ENCODE data around the gene IL6. TPM values are rescaled to one million over a fixed set of nuclear protein-coding genes. Genes with fewer than 3 reads are reported as not detected.

The IL6 gene
- polyA plus RNA-seq, 1 donor (not counting 4 experiments of a cell fraction or from before 2014, with no cell fraction given) = 5.0 TPM

- Histone ChIP-seq H4K20me1 (ENCODE audit: control insufficient read depth, extremely low read depth, insufficient read depth, low read length) (no peaks in the 10 kb centered on the region), H3K9me3 (ENCODE audit: control insufficient read depth, low read depth, low read length) (no peaks in the 10 kb centered on the region), H3K4me3 (ENCODE audit: control insufficient read depth in 2 of 3, extremely low read depth in 1 of 3, insufficient read depth in 2 of 3, low read depth in 1 of 3, low read length in 3 of 3) (no peak overlapping the region), H3K27ac (ENCODE audit: control insufficient read depth, insufficient read depth, low read length) (no peak overlapping the region), H3K27me3 (ENCODE audit: control insufficient read depth, extremely low read depth, insufficient read depth, low read length) (no peaks in the 10 kb centered on the region), H3K9me1 (ENCODE audit: control insufficient read depth, extremely low read depth, insufficient read depth, low read length) (no peaks in the 10 kb centered on the region), H3K36me3 (ENCODE audit: control insufficient read depth in 2 of 2, extremely low read depth in 1 of 2, insufficient read depth in 2 of 2, low read length in 2 of 2) (no peaks in the 10 kb centered on the region), H3K79me2 (ENCODE audit: control insufficient read depth, insufficient read depth, low read length) (no peaks in the 10 kb centered on the region), H3K4me1 (ENCODE audit: control insufficient read depth, extremely low read depth, insufficient read depth, low read length) (peaks cover 9% of the 10 kb centered on the region), H3K4me2 (ENCODE audit: control insufficient read depth, extremely low read depth, insufficient read depth, low read depth, low read length) (no peak overlapping the region), H3K9ac (ENCODE audit: control insufficient read depth, extremely low read depth, insufficient read depth, low read length) (no peak overlapping the region), H2AFZ (ENCODE audit: control insufficient read depth, low read length) (no peak overlapping the region)
- TF ChIP-seq EZH2 (IDR thresholded peaks at IDR 0.05; ENCODE audit: low read length) (no peak), CTCF (optimal IDR thresholded peaks at IDR 0.05 in 1 of 3, IDR thresholded peaks at IDR 0.05 in 1 of 3, conservative IDR thresholded peaks at IDR 0.05 in 1 of 3; ENCODE audit: extremely low read depth in 1 of 3, insufficient read depth in 2 of 3, low read length in 3 of 3) (no peak)
- dilution Hi-C loops (cut with MboI; ENCODE audit: extremely low pct_ligation_motif_present, low sequenced_read_pairs) = no loop called here
- DNase-seq (ENCODE audit: low read depth, low spot score) = no peak
- FAIRE-seq = no peak
Observed at GRCh38 chr7:22717760-22718159, 9.2 kb upstream of the IL6 start.

GRCh38 chr7:22718200-22718711 lies 8.7 kb upstream of the IL6 start:
- no peak overlapping the region for H3K27ac ChIP-seq (ENCODE audit: control insufficient read depth, insufficient read depth, low read length)
- H3K9ac ChIP-seq (ENCODE audit: control insufficient read depth, extremely low read depth, insufficient read depth, low read length) = no peak overlapping the region
- no peak overlapping the region for H2AFZ ChIP-seq (ENCODE audit: control insufficient read depth, low read length)
- FAIRE-seq = peak; percentile 51
- no peaks in the 10 kb centered on the region for H3K36me3 ChIP-seq (ENCODE audit: control insufficient read depth in 2 of 2, extremely low read depth in 1 of 2, insufficient read depth in 2 of 2, low read length in 2 of 2)
- H3K4me2 ChIP-seq (ENCODE audit: control insufficient read depth, extremely low read depth, insufficient read depth, low read depth, low read length) = no peak overlapping the region
- no peaks in the 10 kb centered on the region for H3K79me2 ChIP-seq (ENCODE audit: control insufficient read depth, insufficient read depth, low read length)
- H3K4me1 ChIP-seq (ENCODE audit: control insufficient read depth, extremely low read depth, insufficient read depth, low read length) = peaks cover 9% of the 10 kb centered on the region
- no peaks in the 10 kb centered on the region for H4K20me1 ChIP-seq (ENCODE audit: control insufficient read depth, extremely low read depth, insufficient read depth, low read length)
- dilution Hi-C loops (cut with MboI; ENCODE audit: extremely low pct_ligation_motif_present, low sequenced_read_pairs) = no loop called here
- TF ChIP-seq EZH2 (IDR thresholded peaks at IDR 0.05; ENCODE audit: low read length) (no peak), CTCF (optimal IDR thresholded peaks at IDR 0.05 in 1 of 3, IDR thresholded peaks at IDR 0.05 in 1 of 3, conservative IDR thresholded peaks at IDR 0.05 in 1 of 3; ENCODE audit: extremely low read depth in 1 of 3, insufficient read depth in 2 of 3, low read length in 3 of 3) (no peak)
- no peak overlapping the region for H3K4me3 ChIP-seq (ENCODE audit: control insufficient read depth in 2 of 3, extremely low read depth in 1 of 3, insufficient read depth in 2 of 3, low read depth in 1 of 3, low read length in 3 of 3)
- DNase-seq (ENCODE audit: low read depth, low spot score) = no peak
- H3K27me3 ChIP-seq (ENCODE audit: control insufficient read depth, extremely low read depth, insufficient read depth, low read length) = no peaks in the 10 kb centered on the region
- H3K9me1 ChIP-seq (ENCODE audit: control insufficient read depth, extremely low read depth, insufficient read depth, low read length) = no peaks in the 10 kb centered on the region
- no peaks in the 10 kb centered on the region for H3K9me3 ChIP-seq (ENCODE audit: control insufficient read depth, low read depth, low read length)

All from keratinocyte (primary cell).